SK-N-SH treated with all-trans-retinoic acid at 6 μM for 48 hours (cell line): ENCODE data around the gene SMIM27.

Experiments
- ATAC-seq: fragments of 200-7000 bp; cut with Tn5 transposase; 3 replicates; pipeline ENCODE4 v1.9.1; 2020; ENCODE audit warnings: mild to moderate bottlenecking, moderate library complexity
- BACH2 ChIP-seq: fragments of 250-450 bp; sonication (Bioruptor Pico); IDR thresholded peaks from 2 replicates; pipeline ENCODE4 v1.9.0; 2021; ENCODE audit warnings: mild to moderate bottlenecking, borderline replicate concordance
- CREB5 ChIP-seq: fragments of 250-450 bp; sonication (Bioruptor Pico); IDR thresholded peaks from 2 replicates; pipeline ENCODE4 v1.5.1; 2020; ENCODE audit warnings: low read depth, mild to moderate bottlenecking, moderate library complexity
- ESRRG ChIP-seq: fragments of 250-450 bp; sonication (Bioruptor Pico); IDR thresholded peaks from 2 replicates; pipeline ENCODE4 v1.6.1; 2021; ENCODE audit warnings: mild to moderate bottlenecking
- ISL1 ChIP-seq: fragments of 250-450 bp; sonication (Bioruptor Pico); IDR thresholded peaks from 2 replicates; pipeline ENCODE4 v2.1.2; 2022; ENCODE audit warnings: mild to moderate bottlenecking, moderate library complexity
- OSR1 ChIP-seq: fragments of 250-450 bp; sonication (Bioruptor Pico); IDR thresholded peaks from 2 replicates; pipeline ENCODE4 v1.8.0; 2022; ENCODE audit warnings: moderate library complexity, mild to moderate bottlenecking, inconsistent platforms
- RARB ChIP-seq: fragments of 250-450 bp; sonication (Bioruptor Pico); IDR thresholded peaks from 2 replicates; pipeline ENCODE4 v1.8.0; 2021; ENCODE audit warnings: mild to moderate bottlenecking, moderate library complexity
- SNAI2 ChIP-seq: fragments of 250-450 bp; sonication (Bioruptor Pico); IDR thresholded peaks from 2 replicates; pipeline ENCODE4 v1.5.0; 2020; ENCODE audit warnings: mild to moderate bottlenecking, moderate library complexity
- TCF4 ChIP-seq: fragments of 250-450 bp; sonication (Bioruptor Pico); IDR thresholded peaks from 2 replicates; pipeline ENCODE4 v1.8.0; 2021; ENCODE audit warnings: mild to moderate bottlenecking, moderate library complexity, borderline replicate concordance
- TOX ChIP-seq: fragments of 250-450 bp; sonication (Bioruptor Pico); IDR thresholded peaks from 2 replicates; pipeline ENCODE4 v1.8.0; 2021; ENCODE audit warnings: mild to moderate bottlenecking, moderate library complexity, borderline replicate concordance
- TSHZ2 ChIP-seq: fragments of 250-450 bp; sonication (Bioruptor Pico); IDR thresholded peaks from 2 replicates; pipeline ENCODE4 v1.5.0; 2020; ENCODE audit warnings: mild to moderate bottlenecking, moderate library complexity
- ZC3H10 ChIP-seq: fragments of 250-450 bp; sonication (Bioruptor Pico); IDR thresholded peaks from 2 replicates; pipeline ENCODE4 v1.5.1; 2021; ENCODE audit warnings: mild to moderate bottlenecking, moderate library complexity
- ZFP3 ChIP-seq: fragments of 250-450 bp; sonication (Bioruptor Pico); IDR thresholded peaks from 2 replicates; pipeline ENCODE4 v1.5.0; 2020; ENCODE audit warnings: mild to moderate bottlenecking, moderate library complexity
- ZFP30 ChIP-seq: fragments of 450-650 bp; formaldehyde crosslinking; IDR thresholded peaks from 2 replicates; pipeline ENCODE4 v1.5.0; 2022; ENCODE audit warnings: mild to moderate bottlenecking, moderate library complexity
- ZNF565 ChIP-seq: fragments of 450-650 bp; formaldehyde crosslinking; conservative IDR thresholded peaks from 2 replicates; pipeline ENCODE4 v1.5.0; 2020; ENCODE audit warnings: low read depth, mild to moderate bottlenecking, moderate library complexity
- ZNF70 ChIP-seq: fragments of 450-650 bp; formaldehyde crosslinking; IDR thresholded peaks from 2 replicates; pipeline ENCODE4 v1.5.0; 2020; ENCODE audit warnings: mild to moderate bottlenecking, moderate library complexity
- TF ChIP-seq, protein P1 (sequence below): fragments of 250-450 bp; sonication (Bioruptor Pico); IDR thresholded peaks from 2 replicates; pipeline ENCODE4 v1.5.1; 2021; ENCODE audit warnings: mild to moderate bottlenecking, moderate library complexity
- TF ChIP-seq, protein P2 (sequence below): fragments of 250-450 bp; sonication (Bioruptor Pico); IDR thresholded peaks from 2 replicates; pipeline ENCODE4 v1.8.0; 2021; ENCODE audit warnings: low read depth, mild to moderate bottlenecking, moderate library complexity, borderline replicate concordance

SMIM27 gene

DNA sequence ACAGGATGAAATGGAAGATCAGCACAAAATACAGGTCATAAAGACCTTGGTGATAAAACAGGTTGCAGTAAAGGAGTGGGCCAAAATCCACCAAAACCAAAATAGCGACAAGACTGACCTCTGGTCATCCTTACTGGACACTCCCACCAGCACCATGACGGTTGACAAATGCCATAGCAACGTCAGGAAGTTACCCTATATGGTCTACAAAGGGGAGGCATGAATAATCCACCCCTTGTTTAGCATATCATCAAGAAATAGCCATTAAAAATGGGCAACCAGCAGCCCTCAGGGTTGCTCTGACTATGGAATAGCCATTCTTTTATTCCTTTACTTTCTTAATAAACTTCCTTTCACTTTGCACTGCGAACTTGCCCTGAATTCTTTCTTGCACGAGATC, 26.8 kb downstream of the SMIM27 start:
- TF ChIP-seq ZFP3 (CRISPR knock-in tag) (no peak), ZNF70 (CRISPR knock-in tag) (no peak), RARB (CRISPR knock-in tag) (no peak), ESRRG (CRISPR knock-in tag) (no peak), TSHZ2 (CRISPR knock-in tag) (no peak), OSR1 (CRISPR knock-in tag) (no peak), TOX (CRISPR knock-in tag) (no peak), CREB5 (CRISPR knock-in tag) (no peak), BACH2 (CRISPR knock-in tag) (no peak), ZNF565 (CRISPR knock-in tag) (no peak), ISL1 (CRISPR knock-in tag) (no peak)
- no peak for ATAC-seq

DNA sequence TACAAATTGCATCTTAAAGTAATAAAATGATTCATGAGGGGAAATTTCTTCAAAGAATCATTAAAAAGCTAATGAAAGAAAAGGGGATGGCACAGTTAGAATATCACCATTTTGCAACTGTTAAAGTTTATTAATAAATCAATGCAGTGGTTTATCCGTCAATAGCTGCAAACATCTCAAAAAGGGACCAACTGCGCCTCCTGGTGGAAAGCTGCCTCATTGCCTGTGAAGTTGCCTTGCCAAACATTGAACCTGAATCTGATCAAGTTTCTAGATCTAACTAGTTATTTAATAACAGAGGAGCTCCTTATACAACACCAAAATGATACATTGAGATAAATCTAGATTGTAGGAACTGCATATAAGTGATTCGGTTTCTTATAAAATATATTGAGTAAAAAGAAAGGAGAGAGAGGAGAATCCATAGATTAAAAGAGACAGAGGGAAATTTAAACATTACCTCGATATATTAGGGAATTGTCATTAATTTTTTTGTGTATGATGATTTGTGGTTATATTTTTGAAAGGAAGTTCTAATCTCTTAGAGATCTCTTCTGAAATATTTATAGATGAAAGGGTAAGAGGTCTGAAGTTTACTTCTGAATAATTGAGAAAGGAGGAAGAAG, 27.7 kb downstream of the SMIM27 start:
- ATAC-seq = peak; percentile 79
- TF ChIP-seq ZNF70 (CRISPR knock-in tag) (no peak), SNAI2 (CRISPR knock-in tag) (no peak), TOX (CRISPR knock-in tag) (no peak), CREB5 (CRISPR knock-in tag) (no peak)
- TF ChIP-seq, all 23 proteins: peak for 0

- ATAC-seq = no peak
- TF ChIP-seq CREB5 (CRISPR knock-in tag) = no peak
- no peak for TF ChIP-seq ZC3H10 (CRISPR knock-in tag)
- TF ChIP-seq TCF4 (CRISPR knock-in tag) = no peak
- TF ChIP-seq, protein P1, sequence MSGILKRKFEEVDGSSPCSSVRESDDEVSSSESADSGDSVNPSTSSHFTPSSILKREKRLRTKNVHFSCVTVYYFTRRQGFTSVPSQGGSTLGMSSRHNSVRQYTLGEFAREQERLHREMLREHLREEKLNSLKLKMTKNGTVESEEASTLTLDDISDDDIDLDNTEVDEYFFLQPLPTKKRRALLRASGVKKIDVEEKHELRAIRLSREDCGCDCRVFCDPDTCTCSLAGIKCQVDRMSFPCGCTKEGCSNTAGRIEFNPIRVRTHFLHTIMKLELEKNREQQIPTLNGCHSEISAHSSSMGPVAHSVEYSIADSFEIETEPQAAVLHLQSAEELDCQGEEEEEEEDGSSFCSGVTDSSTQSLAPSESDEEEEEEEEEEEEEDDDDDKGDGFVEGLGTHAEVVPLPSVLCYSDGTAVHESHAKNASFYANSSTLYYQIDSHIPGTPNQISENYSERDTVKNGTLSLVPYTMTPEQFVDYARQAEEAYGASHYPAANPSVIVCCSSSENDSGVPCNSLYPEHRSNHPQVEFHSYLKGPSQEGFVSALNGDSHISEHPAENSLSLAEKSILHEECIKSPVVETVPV (CRISPR knock-in tag) = no peak
- TF ChIP-seq ISL1 (CRISPR knock-in tag) = no peak
- no peak for TF ChIP-seq ZFP30 (CRISPR knock-in tag)
- TF ChIP-seq OSR1 (CRISPR knock-in tag) = no peak
- TF ChIP-seq, protein P2, sequence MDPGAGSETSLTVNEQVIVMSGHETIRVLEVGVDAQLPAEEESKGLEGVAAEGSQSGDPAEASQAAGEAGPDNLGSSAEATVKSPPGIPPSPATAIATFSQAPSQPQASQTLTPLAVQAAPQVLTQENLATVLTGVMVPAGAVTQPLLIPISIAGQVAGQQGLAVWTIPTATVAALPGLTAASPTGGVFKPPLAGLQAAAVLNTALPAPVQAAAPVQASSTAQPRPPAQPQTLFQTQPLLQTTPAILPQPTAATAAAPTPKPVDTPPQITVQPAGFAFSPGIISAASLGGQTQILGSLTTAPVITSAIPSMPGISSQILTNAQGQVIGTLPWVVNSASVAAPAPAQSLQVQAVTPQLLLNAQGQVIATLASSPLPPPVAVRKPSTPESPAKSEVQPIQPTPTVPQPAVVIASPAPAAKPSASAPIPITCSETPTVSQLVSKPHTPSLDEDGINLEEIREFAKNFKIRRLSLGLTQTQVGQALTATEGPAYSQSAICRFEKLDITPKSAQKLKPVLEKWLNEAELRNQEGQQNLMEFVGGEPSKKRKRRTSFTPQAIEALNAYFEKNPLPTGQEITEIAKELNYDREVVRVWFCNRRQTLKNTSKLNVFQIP (CRISPR knock-in tag) = no peak
- no peak for TF ChIP-seq BACH2 (CRISPR knock-in tag)
- TF ChIP-seq ESRRG (CRISPR knock-in tag) = no peak
Observed at GRCh38 chr9:32580631-32581300, 28.6 kb downstream of the SMIM27 start.
